Fibroblast of the aortic adventitia (primary cell): Measurements from ENCODE around the gene GNAI2. TPM values are rescaled to one million over a fixed set of nuclear protein-coding genes. Genes with fewer than 3 reads are reported as not detected.

Source experiments
- DNase-seq: peaks from one replicate; pipeline ENCODE4 v3.0.0-alpha.2; 2010; ENCODE audit warnings: low read depth
- H3K4me3 ChIP-seq: 2 replicates; pipeline ENCODE4 v1.5.1; 2011; ENCODE audit warnings: low read depth, mild to moderate bottlenecking, control low read depth, low read length, moderate library complexity
- total RNA-seq: library from RNA; depleted of rRNA; stranded (reverse); fragments of >200 nt; gene quantifications from 2 replicates; pipeline ENCODE4 v1.2.3, GENCODE V29; 2012; ENCODE audit warnings: low replicate concordance
- TF ChIP-seq, protein P1 (sequence below): IDR thresholded peaks from 2 replicates; pipeline ENCODE4 v1.5.1; 2011; ENCODE audit warnings: mild to moderate bottlenecking, low read length, control low read depth, inconsistent platforms; ENCODE audit not compliant: insufficient read depth

Gene GNAI2
- total RNA-seq, 1 donor = 195 TPM

DNA sequence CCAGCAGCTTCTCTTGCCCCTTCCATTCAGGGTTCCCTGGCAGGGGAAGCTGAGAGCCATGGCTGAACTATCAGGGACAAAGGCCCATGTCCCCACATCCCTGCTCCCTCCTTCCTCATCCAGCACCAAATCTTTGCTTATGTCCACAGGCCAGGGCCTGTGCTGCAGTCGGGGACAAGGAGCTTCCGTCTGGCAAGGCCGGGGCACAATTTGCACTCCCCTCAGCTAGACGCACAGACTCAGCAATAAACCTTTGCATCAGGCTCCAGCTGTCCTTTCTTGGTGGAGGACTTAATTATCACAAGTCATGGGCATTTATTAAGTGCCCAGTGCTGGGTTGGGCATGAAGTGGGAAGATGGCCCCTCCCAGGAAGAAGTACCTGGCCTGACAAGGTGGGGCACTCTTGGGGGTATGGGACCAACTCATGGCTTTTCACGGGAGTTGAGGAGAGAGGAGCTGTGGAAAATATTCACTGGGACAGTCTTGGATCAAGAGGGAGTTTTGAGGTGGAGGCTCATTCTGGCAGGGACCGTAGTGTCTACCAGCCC is 39.7 kb upstream of the GNAI2 start:
- no peak overlapping the region for H3K4me3 ChIP-seq
- TF ChIP-seq, protein P1, sequence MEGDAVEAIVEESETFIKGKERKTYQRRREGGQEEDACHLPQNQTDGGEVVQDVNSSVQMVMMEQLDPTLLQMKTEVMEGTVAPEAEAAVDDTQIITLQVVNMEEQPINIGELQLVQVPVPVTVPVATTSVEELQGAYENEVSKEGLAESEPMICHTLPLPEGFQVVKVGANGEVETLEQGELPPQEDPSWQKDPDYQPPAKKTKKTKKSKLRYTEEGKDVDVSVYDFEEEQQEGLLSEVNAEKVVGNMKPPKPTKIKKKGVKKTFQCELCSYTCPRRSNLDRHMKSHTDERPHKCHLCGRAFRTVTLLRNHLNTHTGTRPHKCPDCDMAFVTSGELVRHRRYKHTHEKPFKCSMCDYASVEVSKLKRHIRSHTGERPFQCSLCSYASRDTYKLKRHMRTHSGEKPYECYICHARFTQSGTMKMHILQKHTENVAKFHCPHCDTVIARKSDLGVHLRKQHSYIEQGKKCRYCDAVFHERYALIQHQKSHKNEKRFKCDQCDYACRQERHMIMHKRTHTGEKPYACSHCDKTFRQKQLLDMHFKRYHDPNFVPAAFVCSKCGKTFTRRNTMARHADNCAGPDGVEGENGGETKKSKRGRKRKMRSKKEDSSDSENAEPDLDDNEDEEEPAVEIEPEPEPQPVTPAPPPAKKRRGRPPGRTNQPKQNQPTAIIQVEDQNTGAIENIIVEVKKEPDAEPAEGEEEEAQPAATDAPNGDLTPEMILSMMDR = no peak
- no peak for DNase-seq

DNA sequence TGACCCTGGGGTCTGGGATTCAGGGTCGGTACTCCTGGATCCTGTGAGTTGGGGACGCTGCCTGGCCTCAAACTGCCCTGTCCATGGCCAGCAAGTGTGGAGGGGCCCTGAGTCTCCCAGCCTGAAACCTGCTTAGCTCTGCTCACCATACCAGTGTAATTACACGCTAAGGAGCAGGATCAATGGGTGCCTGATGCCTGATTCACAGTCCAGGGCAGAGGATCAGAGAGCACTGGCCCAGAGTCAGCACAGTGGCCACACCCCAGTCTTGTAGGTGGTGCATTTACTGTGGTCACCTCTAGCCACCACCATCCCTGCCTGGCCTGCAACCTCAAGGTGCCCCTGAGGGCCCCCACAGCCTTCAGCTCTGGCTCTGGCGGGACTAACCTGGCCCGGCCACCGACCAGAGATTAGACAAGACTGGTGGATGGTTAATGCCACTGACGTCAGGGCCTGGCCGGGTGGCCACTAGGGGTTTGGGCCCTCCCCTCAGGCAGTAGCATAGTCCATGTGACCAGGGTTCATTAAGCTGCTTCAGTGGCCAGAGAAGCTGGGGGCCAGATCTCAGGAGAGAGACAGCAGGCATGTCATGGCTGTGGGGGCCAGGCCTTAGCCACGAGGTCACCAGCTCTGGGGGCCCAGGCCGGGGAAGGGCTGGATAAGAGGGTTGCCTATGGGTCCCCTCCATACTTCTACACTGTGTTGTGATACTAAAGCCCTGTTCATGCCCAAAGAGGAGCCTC is 34.3 kb upstream of the GNAI2 start:
- no peak for DNase-seq
- no peak overlapping the region for H3K4me3 ChIP-seq
- TF ChIP-seq, protein P1 = no peak

- TF ChIP-seq, protein P1 = no peak
- H3K4me3 ChIP-seq = no peak overlapping the region
- no peak for DNase-seq
These were observed 33.5 kb upstream of the GNAI2 start for GRCh38 chr3:50202353-50203112.

DNA sequence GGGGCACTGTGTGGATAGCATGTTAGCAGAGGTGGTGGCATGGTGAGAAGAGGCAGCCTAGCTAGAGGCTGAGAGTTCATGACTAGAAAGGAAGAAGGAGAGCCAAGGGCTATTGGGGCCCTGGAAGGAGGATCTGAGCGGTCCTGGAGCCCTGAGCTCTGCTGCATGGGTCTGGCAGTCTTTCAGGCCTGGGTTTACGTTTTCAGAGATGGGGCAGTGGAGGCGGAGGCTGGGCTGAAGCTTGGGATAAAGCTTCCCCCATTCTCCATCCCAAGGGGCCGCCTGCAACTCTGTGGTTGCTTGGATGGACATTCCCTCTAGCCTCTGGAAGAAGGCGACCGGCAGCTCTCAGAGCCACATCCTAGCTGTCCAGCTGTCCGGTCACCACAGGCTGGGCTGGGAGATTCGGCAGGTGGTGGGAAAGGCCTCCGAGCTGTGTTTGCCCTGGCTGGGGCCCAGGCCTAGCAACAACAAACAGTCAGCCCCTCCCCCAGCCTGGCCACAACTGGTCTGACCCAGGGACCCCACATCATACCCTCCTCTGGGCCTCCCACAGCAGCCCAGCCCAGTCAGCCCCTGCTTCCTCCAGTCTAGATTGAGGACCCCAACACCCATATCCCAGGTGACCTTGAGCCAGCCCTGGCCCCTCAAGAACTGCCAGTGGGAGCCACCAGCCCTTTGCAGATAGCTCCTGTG is 32.7 kb upstream of the GNAI2 start:
- TF ChIP-seq, protein P1 = no peak
- DNase-seq = no peak
- no peak overlapping the region for H3K4me3 ChIP-seq

- DNase-seq = no peak
- no peak overlapping the region for H3K4me3 ChIP-seq
- TF ChIP-seq, protein P1 = no peak
These were observed 31.9 kb upstream of the GNAI2 start for GRCh38 chr3:50203809-50204803.
